GM12891 (cell line): Measurements from ENCODE around the gene ATF5.

Experiments used
- PAX5 ChIP-seq: IDR thresholded peaks from 2 replicates; pipeline ENCODE4 v1.6.1; 2011; ENCODE audit warnings: low read length, moderate library complexity, mild to moderate bottlenecking; ENCODE audit not compliant: insufficient read depth, severe bottlenecking
- POLR2A ChIP-seq: IDR thresholded peaks from 2 replicates; pipeline ENCODE4 v1.6.1; 2011; ENCODE audit warnings: low read depth, low read length, control low read depth
- POLR2AphosphoS5 ChIP-seq: IDR thresholded peaks from 2 replicates; pipeline ENCODE4 v1.6.1; 2011; ENCODE audit warnings: low read depth, low read length, control low read depth
- POU2F2 ChIP-seq: IDR thresholded peaks from 2 replicates; pipeline ENCODE4 v1.6.1; 2011; ENCODE audit warnings: low read depth, mild to moderate bottlenecking, control low read depth, low read length, moderate library complexity
- SPI1 ChIP-seq: IDR thresholded peaks from 2 replicates; pipeline ENCODE4 v1.6.1; 2011; ENCODE audit warnings: low read depth, low read length, control low read depth
- TAF1 ChIP-seq: IDR thresholded peaks from 2 replicates; pipeline ENCODE4 v1.6.1; 2011; ENCODE audit warnings: low read depth, low read length, control low read depth

GRCh38 chr19:49904136-49904535 lies 24.9 kb upstream of the ATF5 start:
- TF ChIP-seq POLR2A (no peak), SPI1 (no peak), POLR2AphosphoS5 (no peak), TAF1 (no peak), POU2F2 (no peak), PAX5 (no peak)
